Glutamatergic neuron (in vitro differentiated cells): ENCODE data around the gene FAM111B. TPM values are rescaled to one million over a fixed set of nuclear protein-coding genes. Genes with fewer than 3 reads are reported as not detected.

ENCODE experiments used
- DNase-seq: peaks from one replicate; pipeline ENCODE4 v3.0.0; 2022
- H3K27ac Mint-ChIP-seq: one replicate; pipeline ENCODE4 v1.8.0; 2020; ENCODE audit warnings: mild to moderate bottlenecking, mixed read lengths, inconsistent platforms; ENCODE audit not compliant: unreplicated experiment
- H3K27me3 Mint-ChIP-seq: one replicate; pipeline ENCODE4 v1.8.0; 2020; ENCODE audit warnings: mild to moderate bottlenecking, moderate library complexity, mixed read lengths, inconsistent platforms; ENCODE audit not compliant: unreplicated experiment
- H3K36me3 Mint-ChIP-seq: one replicate; pipeline ENCODE4 v1.8.0; 2020; ENCODE audit warnings: mild to moderate bottlenecking, mixed read lengths, inconsistent platforms; ENCODE audit not compliant: unreplicated experiment
- H3K4me1 Mint-ChIP-seq: one replicate; pipeline ENCODE4 v1.8.0; 2020; ENCODE audit warnings: mild to moderate bottlenecking, low read depth, mixed read lengths, inconsistent platforms; ENCODE audit not compliant: unreplicated experiment
- H3K4me3 Mint-ChIP-seq: one replicate; pipeline ENCODE4 v1.8.0; 2020; ENCODE audit warnings: mild to moderate bottlenecking, mixed read lengths, inconsistent platforms; ENCODE audit not compliant: unreplicated experiment
- H3K9me3 Mint-ChIP-seq: one replicate; pipeline ENCODE4 v1.8.0; 2020; ENCODE audit warnings: mild to moderate bottlenecking, moderate library complexity, mixed read lengths, inconsistent platforms; ENCODE audit not compliant: unreplicated experiment
- total RNA-seq: library from RNA; stranded (reverse); fragmentation: NEBNext Ultra II Directional; extraction: Animal tissue kit (Norgen Biotek cat#: 25700); gene quantifications from one replicate; pipeline ENCODE4 v1.2.1, GENCODE V29; 2021; ENCODE audit not compliant: unreplicated experiment
- TF ChIP-seq, protein P1 (sequence below): fragments of 200-600 bp; sonication (generic); IDR thresholded peaks from one replicate; pipeline ENCODE4 v1.5.0; 2021; ENCODE audit not compliant: partially characterized antibody, unreplicated experiment

The FAM111B gene
- total RNA-seq, 1 donor from 2014 or later: 6.4 TPM

DNA sequence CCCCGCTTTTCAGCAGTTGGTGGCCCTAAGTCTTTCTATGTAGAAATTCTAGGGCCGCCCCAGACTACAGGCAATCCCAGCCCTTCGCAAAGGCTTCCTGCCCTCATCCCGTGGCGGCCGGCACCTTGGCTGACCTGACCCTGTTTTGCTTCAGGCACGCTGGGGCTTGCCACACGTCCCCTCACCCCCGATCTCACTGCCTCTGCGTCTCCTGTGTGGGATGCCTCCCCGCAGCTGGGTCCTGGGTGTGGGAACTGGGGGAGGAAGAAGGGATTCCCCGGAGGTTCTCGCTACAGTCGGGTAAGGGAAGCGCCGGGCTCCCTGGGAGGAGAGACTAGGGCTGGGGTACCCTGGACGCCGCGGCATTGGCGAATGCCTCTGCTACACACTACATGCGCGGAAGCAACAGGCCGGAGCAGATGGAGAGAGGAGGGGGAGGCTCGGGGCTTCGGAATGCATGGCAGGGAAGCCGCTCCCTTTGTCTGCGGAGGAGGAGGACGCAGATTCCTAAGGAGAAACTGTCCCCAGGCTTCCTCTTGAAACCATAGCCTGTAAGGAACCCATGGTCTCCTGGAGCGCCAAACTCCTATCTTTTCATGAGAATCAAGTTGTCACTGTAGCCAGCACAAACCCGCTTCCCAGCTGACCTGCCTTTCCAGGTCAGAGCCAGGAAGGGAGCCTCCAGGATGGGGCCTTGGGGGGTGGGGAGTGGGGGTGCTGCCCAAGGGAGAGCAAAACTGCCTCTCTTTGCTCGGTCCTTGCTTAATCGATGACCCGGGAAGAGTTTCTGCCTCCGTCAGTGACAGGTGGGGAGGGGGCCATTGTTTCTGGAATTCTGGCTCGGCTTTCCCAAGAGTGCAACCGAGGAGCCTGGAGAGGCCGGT lies 66.3 kb downstream of the FAM111B start:
- Mint-ChIP-seq H3K36me3 (no peaks in the 10 kb centered on the region), H3K27ac (peak overlapping the region; percentile 45), H3K4me3 (peak overlapping the region; percentile 91), H3K4me1 (peaks cover 4% of the 10 kb centered on the region), H3K27me3 (peaks cover 5% of the 10 kb centered on the region), H3K9me3 (peaks cover 8% of the 10 kb centered on the region)
- TF ChIP-seq, protein P1, sequence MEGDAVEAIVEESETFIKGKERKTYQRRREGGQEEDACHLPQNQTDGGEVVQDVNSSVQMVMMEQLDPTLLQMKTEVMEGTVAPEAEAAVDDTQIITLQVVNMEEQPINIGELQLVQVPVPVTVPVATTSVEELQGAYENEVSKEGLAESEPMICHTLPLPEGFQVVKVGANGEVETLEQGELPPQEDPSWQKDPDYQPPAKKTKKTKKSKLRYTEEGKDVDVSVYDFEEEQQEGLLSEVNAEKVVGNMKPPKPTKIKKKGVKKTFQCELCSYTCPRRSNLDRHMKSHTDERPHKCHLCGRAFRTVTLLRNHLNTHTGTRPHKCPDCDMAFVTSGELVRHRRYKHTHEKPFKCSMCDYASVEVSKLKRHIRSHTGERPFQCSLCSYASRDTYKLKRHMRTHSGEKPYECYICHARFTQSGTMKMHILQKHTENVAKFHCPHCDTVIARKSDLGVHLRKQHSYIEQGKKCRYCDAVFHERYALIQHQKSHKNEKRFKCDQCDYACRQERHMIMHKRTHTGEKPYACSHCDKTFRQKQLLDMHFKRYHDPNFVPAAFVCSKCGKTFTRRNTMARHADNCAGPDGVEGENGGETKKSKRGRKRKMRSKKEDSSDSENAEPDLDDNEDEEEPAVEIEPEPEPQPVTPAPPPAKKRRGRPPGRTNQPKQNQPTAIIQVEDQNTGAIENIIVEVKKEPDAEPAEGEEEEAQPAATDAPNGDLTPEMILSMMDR: no peak
- DNase-seq: peak; percentile 70

DNA sequence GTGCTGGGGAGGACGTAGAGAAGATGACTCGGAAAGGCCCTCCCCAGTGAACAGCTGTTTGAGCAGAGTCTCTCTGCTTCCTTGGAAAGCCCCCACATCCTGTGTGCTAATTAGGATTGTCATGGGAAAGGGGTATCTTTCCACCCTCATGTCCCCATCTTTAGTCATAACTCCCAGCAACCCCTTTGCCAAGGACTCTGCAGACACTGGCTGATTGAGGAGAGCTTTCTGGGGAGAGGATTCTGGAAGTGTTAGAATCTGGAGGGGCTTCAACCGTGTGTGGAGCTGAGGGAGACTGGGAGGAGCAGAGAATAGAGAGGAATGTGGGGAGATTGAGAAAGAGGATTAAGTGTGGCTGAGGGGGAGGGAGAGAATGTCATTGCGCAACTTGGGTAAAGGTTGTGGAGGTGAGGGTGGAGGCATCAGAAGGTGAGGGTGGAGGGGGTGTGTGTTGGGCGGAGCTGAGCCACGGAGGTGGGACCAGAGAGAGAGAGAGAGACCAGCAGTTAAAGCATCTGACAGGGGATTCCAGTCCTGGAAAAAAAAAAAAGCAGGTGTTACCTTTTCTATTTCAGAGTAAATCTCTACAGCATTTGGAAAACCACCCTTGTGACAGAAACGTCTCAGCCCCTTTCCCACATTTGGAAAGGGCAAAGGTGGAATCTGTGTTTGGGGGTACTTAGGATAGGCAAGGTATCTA lies 67.1 kb downstream of the FAM111B start:
- peaks cover 5% of the 10 kb centered on the region for H3K27me3 Mint-ChIP-seq
- TF ChIP-seq, protein P1: no peak
- DNase-seq: no peak
- no peak overlapping the region for H3K27ac Mint-ChIP-seq
- H3K9me3 Mint-ChIP-seq: peaks cover 8% of the 10 kb centered on the region
- peak overlapping the region; percentile 91 for H3K4me3 Mint-ChIP-seq
- no peaks in the 10 kb centered on the region for H3K36me3 Mint-ChIP-seq
- H3K4me1 Mint-ChIP-seq: peaks cover 4% of the 10 kb centered on the region

DNA sequence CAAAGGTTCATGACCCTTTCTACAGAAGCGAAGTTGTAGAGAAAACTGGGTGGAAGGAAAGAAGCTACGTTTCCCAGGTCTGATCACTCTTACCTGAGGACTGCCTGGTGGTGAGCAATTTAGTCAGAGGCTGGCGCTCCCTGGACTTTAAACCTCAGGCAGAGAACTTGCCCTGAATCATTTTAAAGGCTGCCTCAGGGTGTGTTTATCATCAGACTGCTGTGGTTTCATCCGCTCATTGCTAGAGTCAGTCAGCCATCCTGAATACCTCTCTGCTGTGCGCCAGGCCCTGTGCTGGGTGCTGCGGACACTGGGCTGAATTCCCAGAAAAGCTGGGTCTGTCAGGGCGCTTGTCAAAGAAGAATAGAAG lies 67.6 kb downstream of the FAM111B start:
- H3K27me3 Mint-ChIP-seq: peaks cover 8% of the 10 kb centered on the region
- no peaks in the 10 kb centered on the region for H3K36me3 Mint-ChIP-seq
- peaks cover 4% of the 10 kb centered on the region for H3K4me1 Mint-ChIP-seq
- no peak for DNase-seq
- TF ChIP-seq, protein P1: no peak
- H3K27ac Mint-ChIP-seq: no peak overlapping the region
- peaks cover 8% of the 10 kb centered on the region for H3K9me3 Mint-ChIP-seq
- H3K4me3 Mint-ChIP-seq: no peak overlapping the region

DNA sequence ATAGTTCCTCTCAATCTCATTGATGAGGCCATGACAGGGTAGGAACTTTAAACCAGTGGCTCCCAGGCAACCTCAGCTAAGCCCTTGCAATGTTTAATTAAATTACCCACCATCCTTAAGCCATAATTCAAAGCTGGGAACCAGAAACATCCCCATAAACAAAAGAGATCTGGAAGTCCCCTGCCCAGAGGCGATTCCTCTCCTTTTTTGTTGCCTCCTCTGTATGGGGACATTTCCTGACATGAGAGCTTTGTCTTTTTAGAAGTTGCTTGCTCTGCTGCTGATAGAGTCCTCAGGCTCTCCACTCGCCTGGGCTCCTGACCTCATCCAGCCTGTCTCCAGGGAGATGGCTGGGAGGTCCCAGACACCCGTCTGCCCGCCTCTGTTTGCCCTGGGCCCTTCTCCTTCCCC lies 68.1 kb downstream of the FAM111B start:
- TF ChIP-seq, protein P1: no peak
- Mint-ChIP-seq H3K4me1 (peaks cover 4% of the 10 kb centered on the region), H3K9me3 (peaks cover 8% of the 10 kb centered on the region), H3K4me3 (no peak overlapping the region), H3K36me3 (no peaks in the 10 kb centered on the region), H3K27me3 (peaks cover 9% of the 10 kb centered on the region), H3K27ac (no peak overlapping the region)
- no peak for DNase-seq

DNA sequence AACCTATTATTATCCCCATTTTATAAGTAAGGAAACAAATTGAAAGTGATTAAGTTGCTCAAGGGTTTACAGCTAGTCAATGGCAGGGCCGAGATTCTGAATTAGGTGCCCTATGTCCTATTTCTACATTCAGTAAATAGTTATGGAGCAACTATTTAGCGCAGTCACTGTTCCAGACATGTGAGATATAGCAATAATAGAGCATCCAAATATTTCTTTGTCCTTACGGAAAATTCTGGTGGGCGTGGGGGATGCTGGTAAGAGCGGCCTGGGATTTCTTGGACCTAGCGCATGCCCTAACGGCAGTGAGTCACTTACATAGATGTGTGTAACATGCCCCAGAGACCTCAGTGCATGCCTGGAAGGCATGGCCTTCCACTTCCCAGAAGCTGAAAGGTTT lies 69.3 kb downstream of the FAM111B start:
- no peak for DNase-seq
- Mint-ChIP-seq H3K36me3 (no peaks in the 10 kb centered on the region), H3K4me3 (no peak overlapping the region), H3K9me3 (peaks cover 8% of the 10 kb centered on the region), H3K4me1 (peaks cover 4% of the 10 kb centered on the region), H3K27me3 (peaks cover 9% of the 10 kb centered on the region), H3K27ac (no peak overlapping the region)
- TF ChIP-seq, protein P1: no peak
